ENCODE data around the gene NHSL2. TPM values are rescaled to one million over a fixed set of nuclear protein-coding genes. Genes with fewer than 3 reads are reported as not detected.
A peak's percentile ranks its signal among the peaks of the same experiment; 100 is the strongest.

Gene NHSL2
- total RNA-seq, 1 donor from 2014 or later = 4.0 TPM

GRCh38 chrX:72027914-72028307, 117.3 kb downstream of the NHSL2 start:
- H3K9me3 Mint-ChIP-seq = peaks cover 2% of the 10 kb centered on the region

GRCh38 chrX:72028701-72029470, 118.2 kb downstream of the NHSL2 start:
- Histone ChIP-seq H4K20me1 (ENCODE audit: low read depth) (no peaks in the 10 kb centered on the region), H3K79me2 (ENCODE audit: low read depth) (no peaks in the 10 kb centered on the region), H3K4me2 (no peak overlapping the region), H3F3A (ENCODE audit: low read depth) (no peaks in the 10 kb centered on the region), H3K27ac (no peak overlapping the region), H2AFZ (replicated peaks) (no peak overlapping the region), H3K4me1 (no peaks in the 10 kb centered on the region), H3K9me3 (ENCODE audit: low read depth) (no peaks in the 10 kb centered on the region), H3K27me3 (no peaks in the 10 kb centered on the region), H3K4me3 (no peak overlapping the region), H3K9ac (no peak overlapping the region), H3K36me3 (no peaks in the 10 kb centered on the region)
- peaks cover 16% of the 10 kb centered on the region for H3K4me1 Mint-ChIP-seq
- TF ChIP-seq EZH2phosphoT487 (IDR thresholded peaks at IDR 0.05) = no peak
- TF ChIP-seq EZH2 (IDR thresholded peaks at IDR 0.05) = no peak
- TF ChIP-seq CTCF (IDR thresholded peaks at IDR 0.05) = no peak
- DNase-seq (ENCODE audit: low spot score) = no peak
- peaks cover 4% of the 10 kb centered on the region for H3K36me3 Mint-ChIP-seq
- peaks cover 5% of the 10 kb centered on the region for H3K9me3 Mint-ChIP-seq
- H3K27me3 Mint-ChIP-seq (ENCODE audit: insufficient read depth, low read depth) = no peaks in the 10 kb centered on the region
- H3K27ac Mint-ChIP-seq = peak overlapping the region; percentile 89
- H3K4me3 Mint-ChIP-seq = no peak overlapping the region

More at GRCh38 chrX:72027914-72028307, 117.3 kb downstream of the NHSL2 start:
- H2AFZ ChIP-seq (replicated peaks) = no peak overlapping the region
- H3K36me3 ChIP-seq = no peaks in the 10 kb centered on the region
- Mint-ChIP-seq H3K27ac (no peak overlapping the region), H3K4me3 (no peak overlapping the region), H3K36me3 (peaks cover 4% of the 10 kb centered on the region), H3K27me3 (ENCODE audit: insufficient read depth, low read depth) (no peaks in the 10 kb centered on the region), H3K4me1 (peaks cover 16% of the 10 kb centered on the region)
- no peak overlapping the region for H3K27ac ChIP-seq
- no peak for DNase-seq (ENCODE audit: low spot score)
- H3K27me3 ChIP-seq = no peaks in the 10 kb centered on the region
- no peak overlapping the region for H3K4me2 ChIP-seq
- TF ChIP-seq EZH2 (IDR thresholded peaks at IDR 0.05) = no peak
- TF ChIP-seq EZH2phosphoT487 (IDR thresholded peaks at IDR 0.05) = no peak
- TF ChIP-seq CTCF (IDR thresholded peaks at IDR 0.05) = no peak
- no peak overlapping the region for H3K9ac ChIP-seq
- H3K9me3 ChIP-seq (ENCODE audit: low read depth) = no peaks in the 10 kb centered on the region
- H3K79me2 ChIP-seq (ENCODE audit: low read depth) = no peaks in the 10 kb centered on the region
- H4K20me1 ChIP-seq (ENCODE audit: low read depth) = no peaks in the 10 kb centered on the region
- no peak overlapping the region for H3K4me3 ChIP-seq
- H3K4me1 ChIP-seq = no peaks in the 10 kb centered on the region
- no peaks in the 10 kb centered on the region for H3F3A ChIP-seq (ENCODE audit: low read depth)

- Mint-ChIP-seq H3K9me3 (peaks cover 6% of the 10 kb centered on the region), H3K27ac (no peak overlapping the region), H3K36me3 (peaks cover 4% of the 10 kb centered on the region), H3K4me3 (peak overlapping the region; percentile 14), H3K27me3 (ENCODE audit: insufficient read depth, low read depth) (no peaks in the 10 kb centered on the region), H3K4me1 (peaks cover 9% of the 10 kb centered on the region)
- H2AFZ ChIP-seq (replicated peaks) = no peak overlapping the region
- H3K79me2 ChIP-seq (ENCODE audit: low read depth) = no peaks in the 10 kb centered on the region
- no peaks in the 10 kb centered on the region for H3K9me3 ChIP-seq (ENCODE audit: low read depth)
- H3K4me3 ChIP-seq = no peak overlapping the region
- peak; percentile 34 for DNase-seq (ENCODE audit: low spot score)
- no peak overlapping the region for H3K4me2 ChIP-seq
- TF ChIP-seq EZH2 (IDR thresholded peaks at IDR 0.05) = no peak
- TF ChIP-seq EZH2phosphoT487 (IDR thresholded peaks at IDR 0.05) = no peak
- no peak for TF ChIP-seq CTCF (IDR thresholded peaks at IDR 0.05)
- H4K20me1 ChIP-seq (ENCODE audit: low read depth) = no peaks in the 10 kb centered on the region
- no peak overlapping the region for H3K27ac ChIP-seq
- no peaks in the 10 kb centered on the region for H3F3A ChIP-seq (ENCODE audit: low read depth)
- no peaks in the 10 kb centered on the region for H3K4me1 ChIP-seq
- H3K27me3 ChIP-seq = no peaks in the 10 kb centered on the region
- no peak overlapping the region for H3K9ac ChIP-seq
- no peaks in the 10 kb centered on the region for H3K36me3 ChIP-seq
Observed at GRCh38 chrX:72029483-72030411, 119.1 kb downstream of the NHSL2 start.
